ENCODE measurements around the gene LDAH. TPM values are rescaled to one million over a fixed set of nuclear protein-coding genes. Genes with fewer than 3 reads are reported as not detected.

Gene LDAH
- total RNA-seq, 1 experiment from 2014 or later = 17.2 TPM

GRCh38 chr2:20668871-20669475 is 153.9 kb downstream of the LDAH start:
- ChIA-PET POLR2A (no interaction called here), CTCF (no interaction called here)
- TF ChIP-seq REST (IDR thresholded peaks at IDR 0.05; ENCODE audit: insufficient read depth in 1 of 2, low read depth in 2 of 2, low read length in 1 of 2) (no peak), CTCF (IDR thresholded peaks at IDR 0.05) (no peak), TCF7L2 (IDR thresholded peaks at IDR 0.05; ENCODE audit: low read depth, low read length) (no peak), POLR2AphosphoS5 (IDR thresholded peaks at IDR 0.05; ENCODE audit: low read depth, low read length) (no peak), SIN3A (IDR thresholded peaks at IDR 0.05; ENCODE audit: borderline replicate concordance, insufficient read depth, low read depth, low read length) (no peak)
- intact Hi-C loops (cut with micrococcal nuclease; ENCODE audit: unreplicated experiment) (loop anchor here (10.0 kb wide), 1 partner anchor 106 kb away; no protein-coding TSS in a partner anchor), in situ Hi-C loops (cut with HindIII; ENCODE audit: low pct_unique_long_range_greater_than_20kb, low sequenced_read_pairs) (no loop called here)
- H3K27me3 ChIP-seq (ENCODE audit: control insufficient read depth, insufficient read depth, low read length) = peaks cover 13% of the 10 kb centered on the region
- H3K27ac ChIP-seq (ENCODE audit: low read length) = no peak overlapping the region
- no peaks in the 10 kb centered on the region for H3K9me3 ChIP-seq (ENCODE audit: control insufficient read depth, insufficient read depth, low read depth, low read length)
- no peak for DNase-seq (ENCODE audit: low read depth, low spot score)
- H3K4me3 ChIP-seq (ENCODE audit: low read depth in 2 of 2, low read length in 2 of 2) = no peak overlapping the region
- ATAC-seq = no peak
- H3K36me3 ChIP-seq (ENCODE audit: control insufficient read depth, insufficient read depth, low read length) = no peaks in the 10 kb centered on the region
- peaks cover 8% of the 10 kb centered on the region for H3K4me1 ChIP-seq (ENCODE audit: control insufficient read depth, insufficient read depth, low read length)
- BruUV-seq (replicated peaks) = no TSS peak

- TF ChIP-seq SIN3A (IDR thresholded peaks at IDR 0.05; ENCODE audit: borderline replicate concordance, insufficient read depth, low read depth, low read length) (no peak), POLR2AphosphoS5 (IDR thresholded peaks at IDR 0.05; ENCODE audit: low read depth, low read length) (no peak), TCF7L2 (IDR thresholded peaks at IDR 0.05; ENCODE audit: low read depth, low read length) (no peak), CTCF (IDR thresholded peaks at IDR 0.05) (no peak), REST (IDR thresholded peaks at IDR 0.05; ENCODE audit: insufficient read depth in 1 of 2, low read depth in 2 of 2, low read length in 1 of 2) (no peak)
- ATAC-seq (no peak), DNase-seq (ENCODE audit: low read depth, low spot score) (no peak)
- no TSS peak for BruUV-seq (replicated peaks)
- in situ Hi-C loops (cut with HindIII; ENCODE audit: low pct_unique_long_range_greater_than_20kb, low sequenced_read_pairs) = no loop called here
- Histone ChIP-seq H3K27me3 (ENCODE audit: control insufficient read depth, insufficient read depth, low read length) (peaks cover 18% of the 10 kb centered on the region), H3K4me3 (ENCODE audit: low read depth in 2 of 2, low read length in 2 of 2) (no peak overlapping the region), H3K9me3 (ENCODE audit: control insufficient read depth, insufficient read depth, low read depth, low read length) (no peaks in the 10 kb centered on the region), H3K4me1 (ENCODE audit: control insufficient read depth, insufficient read depth, low read length) (peaks cover 8% of the 10 kb centered on the region), H3K27ac (ENCODE audit: low read length) (no peak overlapping the region), H3K36me3 (ENCODE audit: control insufficient read depth, insufficient read depth, low read length) (no peaks in the 10 kb centered on the region)
- ChIA-PET POLR2A (no interaction called here), CTCF (no interaction called here)
- intact Hi-C loops (cut with micrococcal nuclease; ENCODE audit: unreplicated experiment) = loop anchor here (10.0 kb wide), 1 partner anchor 106 kb away; no protein-coding TSS in a partner anchor
These were observed 154.4 kb downstream of the LDAH start for GRCh38 chr2:20668451-20668850.

All from Panc1 (cell line).